GM18502 (cell line): Measurements from ENCODE around the gene JSRP1.

Experiments
- ATAC-seq: cut with Tn5 transposase; IDR thresholded peaks from one replicate; pipeline ENCODE4 v1.9.1; 2021; ENCODE audit warnings: mild to moderate bottlenecking; ENCODE audit not compliant: unreplicated experiment, poor library complexity

Gene JSRP1, protein sequence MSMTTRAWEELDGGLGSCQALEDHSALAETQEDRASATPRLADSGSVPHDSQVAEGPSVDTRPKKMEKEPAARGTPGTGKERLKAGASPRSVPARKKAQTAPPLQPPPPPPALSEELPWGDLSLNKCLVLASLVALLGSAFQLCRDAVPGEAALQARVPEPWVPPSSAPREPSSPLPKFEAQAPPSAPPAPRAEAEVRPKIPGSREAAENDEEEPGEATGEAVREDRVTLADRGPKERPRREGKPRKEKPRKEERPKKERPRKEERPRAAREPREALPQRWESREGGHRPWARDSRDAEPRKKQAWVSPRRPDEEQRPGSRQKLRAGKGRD

DNA sequence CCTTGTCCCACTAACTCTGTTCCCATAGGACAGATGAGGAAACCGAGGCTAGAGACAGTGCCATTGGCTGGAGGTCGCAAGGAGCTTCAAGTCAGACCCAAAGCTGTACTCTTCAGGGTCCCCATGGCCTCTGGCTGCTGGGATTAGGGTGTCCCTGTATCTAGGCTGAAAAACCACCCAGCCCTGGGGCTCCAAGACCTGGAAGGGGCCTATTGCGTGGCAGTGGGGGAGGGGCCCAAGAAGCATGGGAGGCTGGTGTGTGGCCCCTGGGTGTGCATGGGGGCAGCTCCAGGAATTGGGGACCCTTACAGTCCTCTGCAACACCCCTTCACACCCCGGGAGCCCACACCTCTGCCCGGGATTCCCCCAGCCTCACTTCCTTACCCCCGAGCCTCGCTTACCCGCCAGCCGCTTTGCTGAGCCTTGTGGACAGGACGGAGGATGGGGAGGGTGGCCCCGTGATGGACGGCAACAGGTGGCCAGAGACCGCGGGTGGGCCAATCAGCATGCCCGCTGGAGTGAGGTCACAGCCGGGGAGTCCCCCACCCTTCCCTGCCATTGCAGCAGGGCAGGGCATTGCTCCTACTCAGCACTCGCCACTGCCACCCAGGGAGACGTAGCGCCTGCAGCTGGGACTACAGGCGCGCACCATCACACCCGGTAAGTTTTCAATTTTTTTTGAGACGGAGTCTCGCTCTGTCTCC, at the start of gene JSRP1:
JSRP1 (minus strand) TSS at position 436 of the 704 bp plus-strand sequence. CDS start 1,103 bp downstream, outside the sequence.
- ATAC-seq, result no peak

DNA sequence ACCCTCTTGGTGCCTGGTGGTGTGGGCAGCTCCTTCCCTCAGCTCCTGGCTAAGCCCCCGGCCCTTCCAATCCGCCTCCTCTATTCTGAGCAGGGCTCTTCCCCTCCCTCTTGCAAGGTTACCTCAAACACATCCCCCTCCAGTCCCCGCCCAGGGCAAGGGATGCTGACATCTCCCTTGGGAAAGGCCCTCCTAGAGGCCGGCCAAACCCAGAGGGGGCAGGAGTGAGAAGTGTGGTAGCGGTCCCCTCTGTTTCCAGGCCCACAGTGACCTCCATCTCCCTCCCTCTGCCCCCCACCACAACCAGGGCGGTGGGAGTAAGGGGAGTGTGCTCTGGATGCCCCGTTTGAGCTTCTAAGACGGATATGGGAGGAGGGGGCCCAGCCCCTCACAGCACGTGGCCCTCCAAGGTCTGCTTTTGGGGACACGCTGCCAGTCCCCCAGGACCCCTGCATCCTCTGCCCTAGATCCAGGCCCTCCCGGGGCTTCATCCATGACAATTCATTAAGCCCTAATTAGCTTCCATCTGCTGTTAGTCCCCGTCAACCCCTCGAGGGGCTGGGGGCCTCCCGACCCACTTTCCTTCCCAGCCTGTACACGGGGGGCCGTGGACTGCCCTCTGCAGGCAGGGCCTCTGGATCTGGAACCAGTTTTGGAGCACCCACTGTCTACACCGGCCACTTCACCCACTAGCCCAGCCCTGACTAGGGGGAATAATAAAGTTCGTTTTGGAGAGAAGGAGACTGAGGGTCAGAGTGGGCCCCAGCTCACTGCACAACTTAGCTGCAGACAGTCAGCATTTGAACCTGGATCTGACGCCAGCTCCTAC, 49.4 kb upstream of the JSRP1 start:
- no peak for ATAC-seq

DNA sequence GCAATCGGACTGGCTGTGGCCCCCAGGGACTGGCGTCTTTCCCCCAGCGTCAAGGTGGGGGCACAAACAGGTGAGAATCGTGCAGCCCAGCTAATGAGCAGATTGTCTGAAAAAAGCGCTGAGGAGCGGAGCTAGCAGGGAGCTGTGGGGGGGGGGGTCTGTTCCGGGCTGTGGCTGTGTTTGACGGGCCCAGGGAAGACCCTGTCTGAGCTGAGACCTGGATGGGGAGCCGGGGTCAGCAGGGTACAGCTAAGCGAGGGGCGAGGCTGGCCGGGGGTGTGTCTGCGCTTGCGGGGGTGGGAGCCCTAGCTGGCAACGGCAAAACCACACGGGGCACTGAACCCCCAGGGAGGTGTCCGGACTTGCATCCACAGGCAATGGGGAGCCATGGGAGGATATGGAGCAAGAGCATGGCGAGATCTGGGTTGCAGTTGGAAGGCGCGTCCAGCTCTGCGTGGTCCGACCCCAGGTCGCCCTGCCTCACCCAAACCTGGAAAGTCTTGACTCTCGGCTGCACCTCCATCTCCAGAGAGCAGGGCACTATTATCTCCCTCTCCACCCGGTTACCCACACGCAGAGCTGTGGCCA, 47.1 kb upstream of the JSRP1 start:
- no peak for ATAC-seq

DNA sequence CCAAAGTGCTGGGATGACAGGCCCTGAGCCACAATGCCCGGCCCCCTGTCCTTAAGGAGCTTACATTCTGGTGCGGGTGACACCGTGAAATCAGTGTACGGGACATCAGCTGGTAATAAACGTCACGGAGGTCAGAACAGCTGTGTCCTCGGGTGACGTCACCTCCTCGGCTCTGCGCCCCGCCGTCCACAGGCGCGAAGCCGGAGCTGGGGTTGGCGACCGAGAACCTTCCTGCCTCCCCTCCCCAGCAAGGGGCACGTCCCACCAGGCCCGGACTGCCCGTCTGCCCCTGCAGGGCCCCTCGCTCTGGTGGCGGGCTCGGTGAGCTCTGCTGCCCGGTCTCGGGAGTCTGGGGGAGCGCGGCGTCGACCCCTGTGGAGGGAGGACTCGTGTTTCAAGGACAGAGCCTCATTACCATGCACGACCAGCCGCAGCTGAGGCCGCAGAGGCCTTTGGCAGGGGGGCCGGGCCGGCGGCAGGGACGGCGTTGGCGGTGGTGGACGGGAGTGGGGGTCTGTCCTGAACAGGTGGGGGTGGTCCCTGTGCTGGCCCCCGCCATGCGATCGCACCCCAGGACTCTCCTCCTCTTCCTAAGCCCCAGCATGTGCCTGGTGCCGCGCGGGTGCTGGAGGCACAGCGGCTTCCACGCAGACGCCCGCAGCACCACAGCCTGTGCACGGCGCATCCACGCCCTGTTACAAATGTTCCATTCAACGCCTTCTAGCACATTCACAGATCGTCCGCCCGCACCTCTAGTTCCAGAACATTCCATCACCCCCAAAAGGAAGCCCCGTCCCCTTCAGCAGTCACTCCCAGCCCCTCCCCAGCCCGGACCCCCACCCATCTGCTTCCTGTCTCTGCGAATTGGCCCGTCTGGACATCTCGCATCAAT, 46.3 kb upstream of the JSRP1 start:
- no peak for ATAC-seq

DNA sequence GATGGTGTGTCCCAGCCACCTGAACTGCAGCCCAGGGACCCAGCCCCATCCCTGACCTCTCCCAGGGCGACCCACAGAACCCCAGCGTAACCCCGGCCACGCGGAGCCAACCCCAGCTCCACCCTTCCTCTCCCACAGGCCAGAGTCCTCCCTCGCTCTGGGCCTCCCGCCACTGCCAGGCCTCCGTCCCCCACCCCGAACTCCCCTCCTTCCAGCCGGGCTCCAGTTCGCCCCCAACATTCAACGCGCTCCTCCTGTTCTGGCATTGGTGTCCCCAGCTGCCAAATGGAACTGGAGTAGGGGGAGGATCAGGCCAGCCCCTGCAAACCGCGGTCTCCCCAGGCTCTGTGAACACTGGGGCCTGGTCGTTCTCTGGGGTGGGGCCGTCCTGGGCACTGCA, 44.3 kb upstream of the JSRP1 start:
- ATAC-seq, result no peak

DNA sequence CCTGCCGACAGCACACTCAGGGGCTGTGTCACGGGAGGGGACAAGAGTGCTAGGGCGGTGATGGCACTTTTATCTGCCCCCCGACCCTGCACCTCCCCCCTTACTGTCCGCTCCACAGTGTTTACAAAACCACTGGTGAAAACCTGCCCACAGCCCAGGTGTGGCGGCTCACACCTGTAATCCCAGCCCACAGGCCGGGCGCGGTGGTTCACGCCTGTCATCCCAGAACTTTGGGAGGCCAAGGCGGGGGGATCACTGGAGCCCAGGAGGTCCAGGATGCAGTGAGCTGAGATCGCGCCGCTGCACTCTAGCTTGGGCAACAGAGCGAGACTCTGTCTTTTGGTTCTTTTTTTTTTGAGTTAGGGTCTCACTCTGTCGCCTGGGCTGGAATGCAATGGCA, 39.9 kb upstream of the JSRP1 start:
- ATAC-seq, result no peak

DNA sequence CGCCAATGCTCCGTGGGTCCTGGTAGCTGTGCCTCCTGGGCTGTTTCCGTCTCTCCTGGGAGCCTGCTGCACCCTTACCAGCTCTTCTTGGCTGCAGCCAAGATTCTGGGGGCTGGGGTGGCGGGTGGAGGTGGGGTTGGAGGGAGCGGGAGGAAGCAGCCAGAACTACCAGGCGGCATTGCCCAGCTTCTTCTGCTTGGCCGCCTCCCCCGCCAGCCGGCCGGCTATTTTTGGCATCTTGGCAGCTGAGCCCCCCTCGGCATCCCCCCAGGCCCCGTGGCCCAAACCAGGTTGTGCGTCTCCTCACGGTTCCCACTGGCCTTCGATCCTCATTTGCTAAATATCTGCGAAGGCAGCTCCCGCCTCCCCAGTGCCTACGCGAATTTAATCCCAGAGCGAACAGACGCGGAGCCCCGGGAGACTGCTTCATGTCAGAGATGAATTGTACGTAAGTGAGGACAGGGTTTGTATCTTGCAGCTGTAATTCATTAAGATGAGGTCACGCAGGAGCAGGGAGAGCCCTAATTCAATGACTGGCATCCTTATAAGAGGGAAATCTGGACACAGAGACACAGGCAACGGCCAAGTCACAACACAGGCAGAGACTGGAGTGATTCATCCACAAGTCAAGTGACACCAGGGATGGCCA, 38.6 kb upstream of the JSRP1 start:
- ATAC-seq, result no peak

DNA sequence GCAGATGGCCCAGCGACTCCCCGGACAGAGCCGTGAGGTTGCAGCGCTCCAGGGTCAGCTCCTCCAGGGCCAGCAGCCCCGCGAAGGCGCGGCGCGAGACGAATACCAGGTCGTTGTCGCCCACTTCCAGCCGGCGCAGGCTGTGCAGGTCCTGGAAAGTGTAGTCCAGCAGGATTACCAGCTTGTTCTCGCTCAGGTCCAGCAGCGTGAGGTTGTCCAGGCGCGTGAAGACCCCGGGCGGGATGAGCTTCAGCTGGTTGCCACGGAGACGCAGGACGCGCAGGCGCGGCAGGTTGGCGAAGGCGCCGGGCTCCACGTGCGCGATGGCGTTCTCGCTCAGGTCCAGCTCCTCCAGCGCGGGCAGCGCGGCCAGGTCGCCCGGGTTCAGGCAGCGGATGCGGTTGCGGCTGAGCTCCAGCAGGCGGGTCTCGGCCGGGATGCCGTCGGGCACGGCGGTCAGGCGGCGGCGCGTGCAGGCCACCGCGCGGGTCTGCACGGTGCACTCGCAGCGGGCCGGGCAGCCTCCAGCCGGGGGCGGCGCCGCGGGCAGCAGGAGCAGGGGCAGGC, 35.1 kb upstream of the JSRP1 start:
- ATAC-seq, result no peak

DNA sequence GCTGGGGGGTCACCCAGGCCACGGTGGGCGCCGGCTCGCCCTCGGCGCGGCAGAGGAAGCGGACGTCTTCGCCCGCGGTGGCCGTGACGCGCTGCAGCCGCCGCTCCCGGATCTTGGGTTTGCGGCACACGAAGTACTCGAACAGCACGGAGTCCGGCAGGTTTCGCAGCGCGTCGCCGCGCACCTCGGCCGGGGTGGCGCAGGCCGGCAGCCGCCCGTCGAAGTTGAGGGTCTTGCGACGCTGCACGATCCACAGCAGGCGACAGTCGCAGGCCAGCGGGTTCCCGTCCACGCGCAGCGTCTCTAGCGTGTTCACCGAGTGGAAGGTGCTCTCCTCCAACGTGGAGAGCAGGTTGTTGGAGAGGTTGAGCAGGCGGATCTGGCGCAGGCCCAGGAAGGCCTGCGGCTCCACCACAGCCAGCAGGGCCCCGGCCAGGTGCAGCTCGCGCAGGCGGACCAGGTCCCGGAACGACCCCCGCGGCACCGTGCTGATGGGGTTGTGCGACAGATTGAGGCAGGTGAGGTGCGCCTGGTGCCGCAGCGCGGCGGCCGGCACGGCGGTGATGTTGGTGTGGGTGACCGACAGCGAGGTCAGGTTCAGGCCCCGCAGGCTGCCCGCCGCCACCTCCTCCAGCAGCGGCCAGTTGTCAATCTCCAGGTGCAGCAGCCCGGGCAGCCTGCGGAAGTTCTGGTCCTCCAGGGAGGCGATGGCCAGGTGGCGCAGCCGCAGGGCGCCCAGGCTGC, 34.4 kb upstream of the JSRP1 start:
- ATAC-seq, result no peak

DNA sequence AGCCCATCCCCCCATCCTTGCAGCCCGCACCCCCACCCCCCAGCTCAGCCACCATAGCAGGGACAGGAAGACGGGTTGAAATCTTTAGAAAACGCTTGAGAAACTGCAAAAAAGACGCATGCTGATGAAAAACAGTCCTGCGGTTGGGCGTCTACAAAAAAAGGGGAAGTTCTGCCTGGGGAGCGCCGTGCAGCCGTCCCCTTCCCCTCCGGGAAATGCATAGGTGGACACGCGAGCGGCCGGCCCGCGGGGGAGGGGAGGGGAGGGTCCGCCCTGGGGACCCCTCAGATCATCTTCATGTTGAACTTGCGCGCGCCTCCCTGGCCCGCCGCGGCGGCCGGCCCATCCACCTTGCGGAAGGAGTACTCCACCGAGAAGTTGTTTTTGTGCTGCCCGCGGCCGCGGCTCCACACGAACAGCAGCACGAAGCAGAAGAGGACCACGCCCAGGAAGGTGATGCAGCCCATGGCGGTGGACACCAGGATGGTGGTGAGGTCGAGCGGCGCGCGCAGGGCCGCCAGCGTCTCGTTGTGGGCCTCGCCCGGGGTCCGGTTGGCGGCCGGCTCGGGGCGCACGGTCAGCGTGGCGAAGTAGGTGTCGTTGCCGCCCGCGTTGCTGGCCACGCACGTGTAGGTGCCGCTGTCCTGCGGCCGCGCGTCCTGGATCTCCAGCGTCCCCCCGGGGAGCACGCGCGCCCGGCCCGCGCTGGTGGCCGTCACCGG, 33.7 kb upstream of the JSRP1 start:
- ATAC-seq, result no peak

DNA sequence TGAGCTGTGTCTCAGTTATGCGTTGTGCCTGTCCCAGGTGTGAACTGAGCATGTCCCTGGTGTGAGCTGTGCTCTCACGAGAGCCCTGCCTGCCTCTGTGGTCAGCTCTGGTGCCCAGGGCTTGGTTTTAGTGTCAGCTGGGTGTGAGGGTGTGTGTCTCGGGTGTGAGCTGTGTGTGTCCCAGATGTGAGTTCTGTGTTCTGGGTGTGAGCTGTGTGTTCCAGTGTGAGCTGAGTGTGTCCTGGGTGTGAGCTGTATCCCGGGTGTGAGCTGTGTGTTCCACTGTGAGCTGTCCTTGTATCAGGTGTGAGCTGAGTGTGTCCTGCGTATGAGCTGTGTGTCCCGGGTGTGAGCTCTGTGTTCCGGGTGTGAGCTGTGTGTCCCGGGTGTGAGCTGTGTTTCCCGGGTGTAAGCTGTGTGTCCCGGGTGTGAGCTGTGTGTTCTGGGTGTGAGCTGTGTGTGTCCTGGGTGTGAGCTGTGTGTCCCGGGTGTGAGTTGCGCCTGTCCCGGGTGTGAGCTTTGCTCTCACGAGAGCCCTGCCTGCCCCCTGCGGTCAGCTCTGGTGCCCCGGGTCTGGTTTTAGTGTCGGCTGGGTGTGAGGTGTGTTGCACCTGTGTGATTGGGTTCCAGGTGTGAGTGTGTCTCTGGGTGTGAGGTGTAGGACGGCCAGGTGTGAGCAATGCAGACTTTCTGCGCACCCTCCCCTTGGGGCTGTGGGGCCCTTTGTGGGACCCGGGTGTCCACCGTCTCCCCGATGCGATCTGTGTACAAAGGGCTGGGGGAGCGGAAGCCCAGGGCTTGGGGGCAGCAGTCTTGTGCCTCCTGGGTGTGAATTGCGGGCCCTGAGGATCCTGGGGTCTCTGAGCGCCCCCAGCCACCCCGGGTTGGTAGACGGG, 32.8 kb upstream of the JSRP1 start:
- no peak for ATAC-seq

DNA sequence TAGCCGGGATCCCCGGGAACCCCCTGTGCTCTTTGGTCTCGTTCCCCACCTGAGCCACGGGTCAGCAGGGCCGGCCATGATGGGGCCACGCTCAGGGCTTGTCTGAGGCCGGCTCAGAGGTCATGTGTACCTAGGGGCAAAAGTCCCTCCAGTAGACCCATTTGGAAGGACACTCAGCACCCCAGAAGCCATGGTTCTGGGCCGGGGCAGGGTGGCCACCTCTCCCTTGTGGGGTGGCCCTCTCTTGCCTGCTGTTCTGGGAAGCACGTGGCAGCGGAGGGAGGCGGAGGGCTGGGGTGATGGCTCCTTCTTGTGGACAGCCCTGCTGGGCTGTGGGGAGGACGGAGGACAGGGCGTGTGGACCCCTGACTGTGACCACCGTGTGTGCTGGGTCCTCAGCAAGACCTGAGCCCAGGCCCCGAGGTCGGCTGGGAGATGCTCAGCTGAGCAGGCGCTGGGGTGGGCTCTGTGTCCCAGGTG, 32.2 kb upstream of the JSRP1 start:
- ATAC-seq, result no peak

DNA sequence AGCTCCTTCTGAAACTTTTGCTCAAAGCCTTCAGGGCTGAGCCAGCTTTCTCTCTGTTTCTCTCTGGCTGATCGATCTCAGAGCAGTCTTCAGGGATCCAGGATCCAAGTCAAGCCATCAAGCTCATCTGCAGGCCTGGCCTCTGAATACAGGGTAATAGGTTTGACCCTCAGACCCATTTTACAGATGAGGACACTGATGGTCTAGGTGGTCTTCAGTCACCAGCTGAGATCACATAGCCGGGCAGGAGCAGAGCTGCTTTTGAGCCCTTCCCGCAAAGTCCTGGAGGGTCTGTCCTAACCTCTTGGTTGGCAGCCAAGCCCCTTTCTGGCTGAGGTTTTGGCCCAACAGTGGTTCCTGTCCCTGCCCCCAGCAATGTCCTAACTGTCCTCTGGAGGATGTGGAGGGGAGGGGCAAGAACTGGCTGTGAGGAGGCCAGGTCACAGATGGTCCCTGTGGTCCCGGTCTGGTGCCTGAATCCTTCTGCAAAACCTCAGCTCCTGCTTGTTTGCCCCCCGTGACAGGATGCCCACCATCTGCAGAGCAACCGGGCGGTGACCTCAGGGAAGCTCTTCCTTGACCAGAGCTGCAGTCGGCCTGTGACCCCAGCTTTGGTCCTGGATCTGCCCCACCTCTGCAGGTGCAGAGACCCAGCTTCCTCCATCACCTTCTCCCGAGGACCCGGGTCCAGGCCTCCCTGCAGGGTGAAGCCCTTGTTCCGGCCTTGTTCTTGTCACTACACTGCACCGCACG, 31.5 kb upstream of the JSRP1 start:
- ATAC-seq, result no peak

DNA sequence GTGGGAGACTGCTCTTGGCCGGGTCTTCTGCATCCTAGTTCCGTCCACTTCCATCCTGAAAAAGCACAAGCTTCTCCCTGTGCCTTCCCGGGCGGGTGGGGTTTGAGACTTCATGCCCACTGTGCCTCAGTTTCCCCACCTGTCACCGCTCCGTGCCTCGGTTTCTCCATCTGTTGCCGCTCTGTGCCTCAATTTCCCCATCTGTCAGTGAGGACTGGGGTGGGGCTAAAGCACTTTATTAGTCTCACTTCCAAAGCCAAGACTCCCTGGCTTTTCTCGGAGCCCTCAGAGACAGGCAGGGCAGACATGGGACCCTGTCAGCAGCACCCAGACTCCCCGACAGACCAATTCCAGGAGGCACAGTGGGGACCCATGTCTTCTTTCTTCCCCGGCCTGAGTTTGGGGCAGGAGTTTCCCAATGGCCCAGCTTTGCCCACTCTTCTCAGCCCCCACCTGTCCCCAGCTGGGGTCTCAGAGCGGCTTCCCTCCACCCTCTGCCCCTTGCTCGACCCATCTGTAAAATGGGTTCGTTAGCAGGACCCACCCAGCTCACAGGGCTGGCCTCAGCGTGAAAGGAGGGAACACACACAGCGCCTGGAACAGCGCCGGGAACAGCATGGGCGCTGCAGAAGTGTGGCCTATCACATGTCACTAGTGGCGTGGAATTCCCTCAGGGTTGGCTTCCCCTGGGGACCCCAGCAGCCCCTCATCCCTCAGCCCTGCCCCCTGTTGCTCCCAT, 30.4 kb upstream of the JSRP1 start:
- ATAC-seq, result no peak

DNA sequence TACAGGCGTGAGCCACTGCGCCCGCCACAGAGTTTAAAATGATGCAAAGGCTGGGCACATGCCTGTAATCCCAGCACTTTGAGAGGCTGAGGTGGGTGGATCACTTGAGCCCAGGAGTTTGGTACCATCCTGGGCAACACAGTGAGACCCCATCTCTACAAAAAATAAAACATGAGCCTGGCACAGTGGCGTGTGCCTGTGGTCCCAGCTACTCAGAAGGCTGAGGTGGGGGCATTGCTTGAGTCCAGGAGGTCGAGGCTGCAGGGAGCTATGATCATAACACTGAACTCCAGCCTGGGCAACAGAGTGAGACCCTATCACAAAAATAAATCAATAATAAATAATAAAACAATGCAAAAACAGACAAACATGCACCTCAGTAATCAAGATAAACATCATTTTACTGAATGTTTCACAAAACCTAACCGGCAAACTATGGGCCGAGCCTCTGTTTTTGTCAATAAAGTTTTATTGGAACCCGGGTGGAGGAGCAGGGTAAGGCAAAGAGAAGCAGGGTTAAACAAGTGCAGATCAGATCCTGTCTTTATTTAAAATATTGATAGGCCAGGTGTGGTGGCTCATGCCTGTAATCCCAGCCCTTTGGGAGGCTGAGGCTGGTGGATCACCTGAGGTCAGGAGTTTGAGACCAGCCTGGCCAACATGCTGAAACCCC, 27.8 kb upstream of the JSRP1 start:
- no peak for ATAC-seq
